HG03442 (cell line): Measurements from ENCODE around the gene TMEM132C.
"Not testable (repeated sequence)": the region's sequence is repeated elsewhere in the genome, so short reads cannot be mapped to it uniquely, and the experiment has no call there.

Source experiments
- ATAC-seq: cut with Tn5 transposase; IDR thresholded peaks from one replicate; pipeline ENCODE4 v1.9.1; 2021; ENCODE audit warnings: mild to moderate bottlenecking, moderate library complexity; ENCODE audit not compliant: unreplicated experiment

TMEM132C gene

DNA sequence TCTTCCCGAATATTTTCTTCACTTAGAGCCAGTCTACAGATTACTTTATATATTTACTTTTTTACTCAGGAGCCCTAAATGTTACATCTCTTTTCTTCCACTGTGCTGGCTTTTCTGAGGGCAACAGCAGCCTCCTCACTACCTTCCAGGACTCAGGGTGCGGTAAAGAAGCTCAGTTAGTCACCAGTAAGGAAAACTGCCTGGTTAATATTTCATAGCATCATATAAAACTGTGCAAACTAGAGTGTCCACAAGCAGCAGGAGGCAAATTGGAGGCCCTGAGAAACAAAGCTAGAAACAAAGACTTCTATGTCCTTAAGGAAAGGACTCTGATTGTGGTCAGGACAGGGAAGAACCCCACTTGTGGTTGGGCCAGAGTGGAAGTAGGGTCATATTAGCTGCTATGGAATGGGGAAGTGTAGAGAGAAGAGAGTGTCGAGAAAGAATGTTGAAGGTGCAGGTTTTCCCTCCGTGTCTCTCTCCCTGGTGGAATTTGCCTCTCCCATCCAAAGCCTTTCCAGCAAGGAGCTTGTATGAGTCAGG, 336.7 kb downstream of the TMEM132C start:
- ATAC-seq = no peak

DNA sequence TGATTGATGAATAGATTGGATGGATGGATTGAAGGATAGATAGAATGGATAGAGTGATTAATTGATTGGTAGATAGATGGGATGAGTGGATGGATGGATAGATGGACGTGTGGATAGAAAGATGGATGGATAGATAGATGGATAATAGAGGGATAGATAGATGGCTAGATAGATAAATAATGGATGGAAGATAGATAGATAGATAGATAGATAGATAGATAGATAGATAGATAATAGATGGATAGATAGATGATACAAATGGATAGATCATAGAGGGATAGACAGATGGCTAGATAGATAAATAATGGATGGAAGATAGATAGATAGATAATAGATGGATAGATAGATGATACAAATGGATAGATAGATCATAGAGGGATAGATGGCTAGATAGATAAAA, 337.2 kb downstream of the TMEM132C start:
- not testable (repeated sequence) for ATAC-seq

GRCh38 chr12:128606051-128606450, 339.1 kb downstream of the TMEM132C start:
- no peak for ATAC-seq

DNA sequence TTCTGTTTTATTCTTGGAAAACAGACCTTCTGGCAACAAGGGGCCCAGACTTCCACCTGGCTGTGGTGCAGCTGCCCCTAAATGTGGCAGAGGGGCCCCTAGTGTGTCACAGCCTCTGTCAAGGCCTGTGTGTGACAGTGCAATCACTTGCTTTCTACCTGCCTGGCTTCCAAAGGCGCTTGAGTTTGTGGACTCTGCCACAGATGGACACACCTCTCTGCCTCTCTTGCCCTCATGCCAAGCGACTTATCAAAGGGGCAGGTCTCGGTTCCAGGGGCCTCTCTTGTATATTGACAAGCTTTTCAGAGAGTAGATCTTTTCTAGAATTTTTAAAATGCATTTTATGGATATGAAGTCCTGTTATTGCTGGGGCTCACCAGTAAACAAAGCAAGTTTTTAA, 339.6 kb downstream of the TMEM132C start:
- ATAC-seq = no peak

- no peak for ATAC-seq
Measured at GRCh38 chr12:128606970-128607369, 340.0 kb downstream of the TMEM132C start.

DNA sequence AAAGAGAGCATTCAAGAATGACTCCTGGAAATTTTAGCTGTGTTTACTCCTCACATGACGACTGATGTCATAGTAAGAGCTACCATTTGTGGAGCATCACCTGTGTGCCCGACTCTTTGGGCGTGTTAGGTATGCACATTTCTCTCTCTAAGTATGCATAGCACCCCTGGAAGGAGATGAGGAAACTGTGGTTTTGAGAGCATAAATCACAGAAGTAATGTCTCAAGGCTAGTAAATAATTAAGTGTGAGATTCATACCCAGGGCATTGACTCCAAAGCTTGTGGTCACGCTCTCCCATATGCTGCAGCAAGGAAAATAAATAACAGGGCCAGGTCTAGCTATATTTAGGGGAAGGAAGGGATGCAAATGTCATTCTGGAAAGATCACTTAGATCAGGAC, 340.7 kb downstream of the TMEM132C start:
- ATAC-seq = no peak

- ATAC-seq = no peak
Measured at GRCh38 chr12:128609861-128610260, 342.9 kb downstream of the TMEM132C start.

DNA sequence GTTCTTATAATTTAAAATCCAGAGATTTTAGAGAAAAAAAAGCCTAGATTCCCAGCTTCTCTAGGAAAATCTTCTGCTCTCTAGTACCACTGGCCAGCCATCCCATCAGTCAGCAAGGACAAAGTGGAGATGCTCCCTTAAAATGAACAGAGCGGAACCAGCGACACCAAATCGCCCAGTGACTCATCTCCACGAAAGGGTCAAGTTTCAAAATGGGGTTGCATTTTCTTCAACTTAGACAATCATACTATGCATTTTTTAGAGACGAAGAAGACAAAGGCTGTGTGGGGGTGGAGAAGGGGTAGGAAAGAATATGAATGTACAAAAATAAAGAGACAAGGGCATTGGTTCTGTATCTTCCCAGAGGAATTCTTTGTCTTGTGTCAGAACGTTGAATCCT, 344.8 kb downstream of the TMEM132C start:
- no peak for ATAC-seq

GRCh38 chr12:128612150-128612850, 345.3 kb downstream of the TMEM132C start:
- ATAC-seq = no peak

GRCh38 chr12:128613837-128614590, 347.0 kb downstream of the TMEM132C start:
- no peak for ATAC-seq

GRCh38 chr12:128617304-128617833, 350.4 kb downstream of the TMEM132C start:
- ATAC-seq = no peak

DNA sequence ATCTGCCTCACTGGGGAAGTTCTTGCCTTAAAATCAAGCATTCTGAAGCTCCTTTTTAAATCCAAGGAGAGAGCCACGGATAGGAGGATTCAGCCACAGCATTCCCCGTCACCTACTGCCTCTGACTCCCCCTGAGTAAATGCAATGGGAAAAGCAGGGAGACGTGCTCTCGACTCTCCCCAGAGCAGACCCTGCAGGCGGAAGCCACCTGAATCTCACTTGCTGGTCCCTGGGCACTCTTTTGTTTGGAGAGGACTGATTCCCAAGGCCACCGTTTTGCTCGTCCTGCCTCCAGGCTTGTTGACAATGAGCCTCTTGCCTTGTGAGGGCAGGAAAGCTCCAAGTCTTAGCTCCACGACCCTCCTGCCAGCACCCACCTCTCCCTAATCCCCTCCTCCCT, 352.3 kb downstream of the TMEM132C start:
- no peak for ATAC-seq

DNA sequence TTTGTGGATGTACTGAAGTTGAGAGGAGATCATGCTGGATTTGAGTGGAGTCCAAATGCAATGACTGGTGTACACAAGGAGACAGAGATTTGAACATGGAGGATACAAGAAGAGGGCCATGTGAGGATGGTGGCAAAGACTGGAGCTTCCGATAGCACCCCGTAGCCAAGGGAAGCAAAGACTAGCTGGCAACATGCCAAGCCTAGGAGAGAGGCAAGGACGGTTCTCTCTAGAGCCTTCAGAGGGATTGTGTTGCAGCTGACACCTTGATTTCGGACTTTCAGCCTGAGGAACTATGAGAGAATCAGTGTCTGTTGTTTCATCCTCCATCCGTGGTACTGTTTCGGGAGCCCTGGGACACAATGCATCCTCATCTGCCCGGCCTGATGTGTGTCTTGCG, 354.3 kb downstream of the TMEM132C start:
- no peak for ATAC-seq

DNA sequence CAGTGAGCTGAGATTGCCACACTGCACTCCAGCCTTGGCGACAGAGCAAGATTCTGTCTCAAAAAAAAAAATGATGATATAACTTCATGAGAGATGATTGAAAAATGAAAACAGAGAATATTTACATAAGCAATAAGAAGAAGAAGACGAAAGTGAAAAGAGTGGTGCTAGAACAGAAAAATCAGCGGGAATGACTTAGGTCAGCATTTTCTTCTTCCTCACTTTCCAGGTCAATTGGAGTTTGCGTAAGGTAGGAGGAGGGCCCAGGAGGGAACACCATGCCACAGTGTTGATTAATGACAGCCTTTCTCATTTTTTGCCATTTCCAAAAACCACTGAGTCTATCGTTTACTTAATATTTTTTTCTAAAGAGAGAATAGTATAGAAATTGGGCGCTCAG, 356.8 kb downstream of the TMEM132C start:
- no peak for ATAC-seq

- ATAC-seq = no peak
Measured at GRCh38 chr12:128626808-128627320, 359.9 kb downstream of the TMEM132C start.

DNA sequence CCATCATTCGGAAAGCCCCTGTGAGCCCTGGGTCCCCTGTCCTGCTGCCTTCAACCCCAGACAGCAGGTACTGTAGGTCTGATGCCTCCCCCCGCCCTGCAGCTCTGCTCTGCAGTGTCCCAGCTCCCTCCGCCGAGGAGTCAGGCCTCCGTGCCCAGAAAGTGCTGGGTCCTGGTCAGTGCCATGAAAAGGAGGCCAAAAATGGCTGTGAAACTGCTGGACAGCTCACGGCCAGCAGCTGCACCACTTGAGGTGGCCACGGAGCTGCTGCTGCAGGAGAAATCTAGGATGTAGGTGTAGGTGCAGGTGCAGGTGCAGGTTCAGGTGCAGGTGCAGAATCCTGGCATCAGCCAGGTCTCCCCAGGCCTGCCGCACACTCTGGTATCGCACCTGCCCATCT, 360.7 kb downstream of the TMEM132C start:
- ATAC-seq = no peak

GRCh38 chr12:128629979-128630378, 363.0 kb downstream of the TMEM132C start:
- no peak for ATAC-seq

- ATAC-seq = peak; percentile 98
Measured at GRCh38 chr12:128637642-128638606, 371.0 kb downstream of the TMEM132C start.

- no peak for ATAC-seq
Measured at GRCh38 chr12:128639089-128639488, 372.1 kb downstream of the TMEM132C start.

- ATAC-seq = no peak
Measured at GRCh38 chr12:128643155-128643554, 376.2 kb downstream of the TMEM132C start.
